ENCODE data around the gene NCCRP1. TPM values are rescaled to one million over a fixed set of nuclear protein-coding genes. Genes with fewer than 3 reads are reported as not detected.

NCCRP1 gene
- total and polyA plus RNA-seq, 2 experiments from 2014 or later = 2.5 to 7.0 TPM

DNA sequence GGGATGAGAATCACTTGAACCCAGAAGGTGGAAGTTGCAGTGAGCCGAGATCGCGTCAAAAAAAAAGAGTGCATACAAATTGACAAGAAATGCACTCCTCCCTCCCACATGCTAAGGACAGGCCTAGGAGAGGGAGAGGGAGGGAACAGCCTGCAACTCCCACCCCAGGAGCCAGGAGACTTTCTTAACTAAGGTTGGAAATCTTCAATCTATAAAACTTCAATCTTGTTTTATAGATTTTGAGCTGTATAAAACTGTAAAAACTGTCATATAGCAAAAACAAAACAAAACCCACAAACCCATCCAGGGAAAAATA is 8.6 kb downstream of the NCCRP1 start:
- no peaks in the 10 kb centered on the region for H3K27me3 ChIP-seq
- H3K9me2 ChIP-seq (replicated peaks; ENCODE audit: insufficient read depth) = no peaks in the 10 kb centered on the region
- no peaks in the 10 kb centered on the region for H3K4me1 ChIP-seq (ENCODE audit: insufficient read depth)
- H2AFZ ChIP-seq = no peak overlapping the region
- TF ChIP-seq, protein P1, sequence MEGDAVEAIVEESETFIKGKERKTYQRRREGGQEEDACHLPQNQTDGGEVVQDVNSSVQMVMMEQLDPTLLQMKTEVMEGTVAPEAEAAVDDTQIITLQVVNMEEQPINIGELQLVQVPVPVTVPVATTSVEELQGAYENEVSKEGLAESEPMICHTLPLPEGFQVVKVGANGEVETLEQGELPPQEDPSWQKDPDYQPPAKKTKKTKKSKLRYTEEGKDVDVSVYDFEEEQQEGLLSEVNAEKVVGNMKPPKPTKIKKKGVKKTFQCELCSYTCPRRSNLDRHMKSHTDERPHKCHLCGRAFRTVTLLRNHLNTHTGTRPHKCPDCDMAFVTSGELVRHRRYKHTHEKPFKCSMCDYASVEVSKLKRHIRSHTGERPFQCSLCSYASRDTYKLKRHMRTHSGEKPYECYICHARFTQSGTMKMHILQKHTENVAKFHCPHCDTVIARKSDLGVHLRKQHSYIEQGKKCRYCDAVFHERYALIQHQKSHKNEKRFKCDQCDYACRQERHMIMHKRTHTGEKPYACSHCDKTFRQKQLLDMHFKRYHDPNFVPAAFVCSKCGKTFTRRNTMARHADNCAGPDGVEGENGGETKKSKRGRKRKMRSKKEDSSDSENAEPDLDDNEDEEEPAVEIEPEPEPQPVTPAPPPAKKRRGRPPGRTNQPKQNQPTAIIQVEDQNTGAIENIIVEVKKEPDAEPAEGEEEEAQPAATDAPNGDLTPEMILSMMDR (IDR thresholded peaks at IDR 0.05; ENCODE audit: poor library complexity) = no peak
- TF ChIP-seq EZH2 (IDR thresholded peaks at IDR 0.05; ENCODE audit: borderline replicate concordance) = no peak
- TF ChIP-seq EZH2phosphoT487 (IDR thresholded peaks at IDR 0.05; ENCODE audit: low read depth, severe bottlenecking, unreplicated experiment) = no peak
- no peaks in the 10 kb centered on the region for H3K9me3 ChIP-seq (ENCODE audit: low read depth)
- DNase-seq (ENCODE audit: low spot score) = no peak
- H3K4me3 ChIP-seq = no peak overlapping the region
- H3K79me2 ChIP-seq = no peaks in the 10 kb centered on the region
- H3K4me2 ChIP-seq = no peak overlapping the region
- WGBS (ENCODE audit: low lambda C conversion rate, missing lambda C conversion rate) = 80% methylated on average over 3 of the region's 3 CpGs
- no peaks in the 10 kb centered on the region for H3K36me3 ChIP-seq (replicated peaks; ENCODE audit: insufficient read depth, low read depth)
- H4K20me1 ChIP-seq (ENCODE audit: insufficient read depth, poor library complexity, severe bottlenecking) = no peaks in the 10 kb centered on the region
- peak overlapping the region; percentile 20 for H3K27ac ChIP-seq

DNA sequence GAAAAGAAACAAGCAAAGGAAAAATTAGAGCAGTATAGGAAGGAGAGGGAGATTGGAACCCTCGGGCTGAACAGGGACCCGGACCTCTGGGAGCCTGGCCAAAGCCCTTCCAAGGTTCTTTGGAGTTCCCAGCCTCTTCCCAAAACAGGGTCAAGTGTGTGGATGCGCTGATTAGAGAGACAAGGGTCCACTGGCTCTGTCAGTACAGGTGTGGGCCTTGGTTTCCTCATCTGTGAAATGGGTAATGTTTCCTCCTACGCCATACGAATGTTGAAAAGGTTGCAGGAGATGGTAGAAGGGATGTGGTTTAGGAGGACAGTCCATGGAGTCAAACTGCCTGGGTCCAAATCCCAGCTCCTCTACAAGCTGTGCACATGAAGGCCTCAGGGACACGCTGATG is 9.4 kb downstream of the NCCRP1 start:
- Histone ChIP-seq H3K27me3 (no peaks in the 10 kb centered on the region), H4K20me1 (ENCODE audit: insufficient read depth, poor library complexity, severe bottlenecking) (no peaks in the 10 kb centered on the region)
- WGBS (ENCODE audit: low lambda C conversion rate, missing lambda C conversion rate) = 92% methylated on average over 6 of the region's 6 CpGs

DNA sequence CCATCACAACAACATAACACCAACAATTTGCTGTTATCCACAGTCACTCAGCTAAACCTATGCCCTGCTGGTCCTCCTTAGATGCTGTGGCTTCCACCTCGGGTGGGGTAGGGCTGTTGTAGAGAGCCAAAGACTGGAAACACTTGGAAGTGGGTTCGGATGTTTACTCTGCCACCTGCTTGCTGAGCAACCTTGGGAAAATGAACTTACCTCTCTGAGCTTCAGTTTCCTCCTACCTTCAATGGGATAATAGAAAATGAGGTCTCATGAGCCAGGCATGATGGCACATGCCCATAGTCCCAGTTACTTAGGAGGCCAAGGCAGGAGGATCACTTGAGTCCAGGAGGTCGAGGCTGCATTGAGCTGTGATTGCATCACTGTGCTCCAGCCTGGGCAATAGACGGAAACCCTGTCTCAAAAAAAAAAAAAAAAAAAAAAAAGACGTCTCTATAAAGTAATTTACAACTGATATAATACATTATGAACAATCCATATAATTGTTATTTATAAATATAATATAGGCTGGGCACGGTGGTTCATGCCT is 10.6 kb downstream of the NCCRP1 start:
- H3K9me2 ChIP-seq (replicated peaks; ENCODE audit: insufficient read depth) = no peaks in the 10 kb centered on the region
- H3K4me2 ChIP-seq = no peak overlapping the region
- no peaks in the 10 kb centered on the region for H3K27me3 ChIP-seq
- no peaks in the 10 kb centered on the region for H3K9me3 ChIP-seq (ENCODE audit: low read depth)
- no peaks in the 10 kb centered on the region for H3K36me3 ChIP-seq (replicated peaks; ENCODE audit: insufficient read depth, low read depth)
- WGBS (ENCODE audit: low lambda C conversion rate, missing lambda C conversion rate) = 72% methylated on average over 6 of the region's 6 CpGs
- no peaks in the 10 kb centered on the region for H3K4me1 ChIP-seq (ENCODE audit: insufficient read depth)
- no peak overlapping the region for H3K27ac ChIP-seq
- TF ChIP-seq EZH2phosphoT487 (IDR thresholded peaks at IDR 0.05; ENCODE audit: low read depth, severe bottlenecking, unreplicated experiment) = no peak
- TF ChIP-seq EZH2 (IDR thresholded peaks at IDR 0.05; ENCODE audit: borderline replicate concordance) = no peak
- TF ChIP-seq, protein P1 (IDR thresholded peaks at IDR 0.05; ENCODE audit: poor library complexity) = no peak
- no peak overlapping the region for H2AFZ ChIP-seq
- H3K4me3 ChIP-seq = no peak overlapping the region
- no peaks in the 10 kb centered on the region for H4K20me1 ChIP-seq (ENCODE audit: insufficient read depth, poor library complexity, severe bottlenecking)
- H3K79me2 ChIP-seq = no peaks in the 10 kb centered on the region
- DNase-seq (ENCODE audit: low spot score) = no peak

More for the DNA sequence above, 9.4 kb downstream of the NCCRP1 start:
- Histone ChIP-seq H3K79me2 (no peaks in the 10 kb centered on the region), H3K27ac (no peak overlapping the region), H3K4me1 (ENCODE audit: insufficient read depth) (no peaks in the 10 kb centered on the region), H3K9me3 (ENCODE audit: low read depth) (no peaks in the 10 kb centered on the region), H3K4me3 (no peak overlapping the region), H3K36me3 (replicated peaks; ENCODE audit: insufficient read depth, low read depth) (no peaks in the 10 kb centered on the region), H3K4me2 (no peak overlapping the region), H3K9me2 (replicated peaks; ENCODE audit: insufficient read depth) (no peaks in the 10 kb centered on the region), H2AFZ (no peak overlapping the region)
- DNase-seq (ENCODE audit: low spot score) = no peak
- TF ChIP-seq EZH2phosphoT487 (IDR thresholded peaks at IDR 0.05; ENCODE audit: low read depth, severe bottlenecking, unreplicated experiment) = no peak
- TF ChIP-seq, protein P1 (IDR thresholded peaks at IDR 0.05; ENCODE audit: poor library complexity) = no peak
- no peak for TF ChIP-seq EZH2 (IDR thresholded peaks at IDR 0.05; ENCODE audit: borderline replicate concordance)

All from hepatocyte (in vitro differentiated cells).